SK-N-SH (cell line): ENCODE data around the gene ACACB. TPM values are rescaled to one million over a fixed set of nuclear protein-coding genes. Genes with fewer than 3 reads are reported as not detected.

ENCODE experiments used
- CTCF ChIA-PET: fragments of 300-600, 350-600 bp; formaldehyde crosslinking; extraction: SDS; loops from one replicate; lab custom pipeline; 2021; lab: Yijun Ruan, JAX
- POLR2A ChIA-PET: fragments of 350-600 bp; sonication (Branson Sonifier 250); formaldehyde crosslinking; extraction: SDS; loops from one replicate; lab custom pipeline; 2020; ENCODE audit warnings: antibody characterized with exemption, inconsistent platforms; lab: Yijun Ruan, JAX
- DNase-seq: peaks from one replicate; pipeline ENCODE4 v3.0.0; 2012
- H2AFZ ChIP-seq: fragments of 200-600 bp; sonication (generic); 2 replicates; pipeline ENCODE4 v1.8.1; 2016; ENCODE audit warnings: antibody characterized with exemption, mild to moderate bottlenecking, low read depth
- H3F3A ChIP-seq: fragments of 200-600 bp; sonication (generic); replicated peaks from 2 replicates; pipeline ENCODE3; 2016; ENCODE audit warnings: antibody characterized with exemption, mild to moderate bottlenecking; ENCODE audit not compliant: insufficient read depth
- H3K27ac ChIP-seq, 2 experiments: fragments of 200-500 bp in 1 of 2; fragments of 200-600 bp in 1 of 2; sonication (Bioruptor generic) in 1 of 2; sonication (generic), shearing (Covaris generic) in 1 of 2; 2 replicates each; pipeline versions ENCODE4 v1.5.1 to v1.6.1; 2014 to 2016; ENCODE audit warnings: low read depth in 2 of 2, inconsistent platforms in 1 of 2, low read length in 1 of 2, mild to moderate bottlenecking in 1 of 2, mixed read lengths in 1 of 2
- H3K27me3 ChIP-seq: fragments of 200-600 bp; sonication (generic), shearing (Covaris generic); 2 replicates; pipeline ENCODE4 v1.6.1; 2016; ENCODE audit warnings: mixed run types; ENCODE audit not compliant: insufficient read depth
- H3K36me3 ChIP-seq, 2 experiments: fragments of 200-500 bp in 1 of 2; fragments of 200-600 bp in 1 of 2; sonication (Bioruptor generic) in 1 of 2; sonication (generic) in 1 of 2; replicated peaks in 1 of 2; 2 replicates each; pipeline versions ENCODE3 to v1.5.1; 2014 to 2016; ENCODE audit warnings: low read length in 1 of 2, mild to moderate bottlenecking in 1 of 2; ENCODE audit not compliant: insufficient read depth in 2 of 2, control insufficient read depth in 1 of 2
- H3K4me1 ChIP-seq, 2 experiments: fragments of 200-500 bp in 1 of 2; fragments of 200-600 bp in 1 of 2; sonication (Bioruptor generic) in 1 of 2; sonication (generic), shearing (Covaris generic) in 1 of 2; 2 replicates each; pipeline versions ENCODE4 v1.5.1 to v1.6.1; 2014 to 2016; ENCODE audit warnings: low read depth in 1 of 2, low read length in 1 of 2, mixed run types in 1 of 2; ENCODE audit not compliant: insufficient read depth in 2 of 2, control insufficient read depth in 1 of 2
- H3K4me2 ChIP-seq: fragments of 200-600 bp; sonication (generic), shearing (Covaris generic); 2 replicates; pipeline ENCODE4 v1.6.1; 2017; ENCODE audit warnings: mixed run types
- H3K4me3 ChIP-seq, 2 experiments: fragments of 200-500 bp in 1 of 2; fragments of 200-600 bp in 1 of 2; sonication (Bioruptor generic) in 1 of 2; sonication (generic), shearing (Covaris generic) in 1 of 2; 2 replicates each; pipeline versions ENCODE4 v1.5.1 to v1.8.1; 2014 to 2016; ENCODE audit warnings: low read depth in 2 of 2, inconsistent platforms in 1 of 2, low read length in 1 of 2, mild to moderate bottlenecking in 1 of 2, mixed read lengths in 1 of 2, moderate library complexity in 1 of 2
- H3K79me2 ChIP-seq: fragments of 200-600 bp; sonication (generic); 2 replicates; pipeline ENCODE4 v1.8.1; 2017; ENCODE audit warnings: mild to moderate bottlenecking; ENCODE audit not compliant: insufficient read depth
- H3K9ac ChIP-seq: fragments of 200-600 bp; sonication (generic); 2 replicates; pipeline ENCODE4 v1.6.1; 2017; ENCODE audit warnings: mixed run types
- H3K9me2 ChIP-seq: fragments of 200-600 bp; sonication (generic); 2 replicates; pipeline ENCODE4 v1.6.1; 2017; ENCODE audit warnings: mixed run types
- H3K9me3 ChIP-seq: fragments of 200-600 bp; sonication (generic); 2 replicates; pipeline ENCODE4 v1.6.1; 2017; ENCODE audit warnings: mixed run types, mild to moderate bottlenecking, moderate library complexity
- H4K20me1 ChIP-seq: fragments of 200-600 bp; sonication (generic); 2 replicates; pipeline ENCODE4 v1.6.1; 2017; ENCODE audit warnings: mild to moderate bottlenecking, mixed run types; ENCODE audit not compliant: insufficient read depth
- JUND ChIP-seq: IDR thresholded peaks from 2 replicates; pipeline ENCODE4 v1.4.0; 2012
- MAX ChIP-seq: IDR thresholded peaks from 2 replicates; pipeline ENCODE4 v1.4.0; 2012; ENCODE audit warnings: low read depth
- MEF2A ChIP-seq: IDR thresholded peaks from 2 replicates; pipeline ENCODE4 v1.4.0; 2012; ENCODE audit warnings: low read depth, borderline replicate concordance
- MXI1 ChIP-seq: IDR thresholded peaks from 2 replicates; pipeline ENCODE4 v1.6.1; 2012; ENCODE audit warnings: mild to moderate bottlenecking, low read depth, low read length, improper control_type of control experiment
- NFIC ChIP-seq: IDR thresholded peaks from 2 replicates; pipeline ENCODE4 v1.4.0; 2012; ENCODE audit warnings: borderline replicate concordance
- PBX3 ChIP-seq: IDR thresholded peaks from 2 replicates; pipeline ENCODE4; 2012
- POLR2AphosphoS5 ChIP-seq: IDR thresholded peaks from 2 replicates; pipeline ENCODE4 v1.6.1; 2012; ENCODE audit warnings: low read depth, low read length
- RAD21 ChIP-seq: IDR thresholded peaks from 2 replicates; pipeline ENCODE4 v1.6.1; 2012; ENCODE audit warnings: mild to moderate bottlenecking, low read length
- RFX5 ChIP-seq: IDR thresholded peaks from 2 replicates; pipeline ENCODE4 v1.6.1; 2012; ENCODE audit warnings: mild to moderate bottlenecking, improper control_type of control experiment, low read length
- RXRA ChIP-seq: IDR thresholded peaks from 2 replicates; pipeline ENCODE4 v1.4.0; 2012; ENCODE audit warnings: low read depth, mild to moderate bottlenecking, borderline replicate concordance
- SIN3A ChIP-seq: IDR thresholded peaks from 2 replicates; pipeline ENCODE4 v1.6.1; 2012; ENCODE audit warnings: low read depth, mild to moderate bottlenecking, low read length, moderate library complexity, borderline replicate concordance
- SMC3 ChIP-seq: IDR thresholded peaks from 2 replicates; pipeline ENCODE4 v1.6.1; 2012; ENCODE audit warnings: low read depth, low read length, improper control_type of control experiment
- TEAD4 ChIP-seq: IDR thresholded peaks from 2 replicates; pipeline ENCODE4 v1.4.0; 2012; ENCODE audit warnings: mild to moderate bottlenecking, borderline replicate concordance; ENCODE audit not compliant: insufficient read depth
- USF1 ChIP-seq: IDR thresholded peaks from 2 replicates; pipeline ENCODE4 v1.4.0; 2012; ENCODE audit warnings: low read depth, borderline replicate concordance
- USF2 ChIP-seq: fragments of 150-350 bp; IDR thresholded peaks from 2 replicates; pipeline ENCODE4 v1.6.1; 2017; ENCODE audit warnings: antibody characterized with exemption, low read length, low read depth, borderline replicate concordance
- ZBTB33 ChIP-seq: IDR thresholded peaks from 2 replicates; pipeline ENCODE4 v1.4.0; 2012; ENCODE audit warnings: low read depth, borderline replicate concordance
- WGBS: methylation state at CpG from one replicate; pipeline ENCODE4 v1.1.6; 2017; ENCODE audit warnings: low lambda C conversion rate; 5-methylcytosine and 5-hydroxymethylcytosine counted together
- polyA plus RNA-seq, 3 experiments: library from polyadenylated mRNA; depleted of rRNA; stranded (reverse); fragments of >200 nt; gene quantifications; 2 replicates each; pipeline ENCODE4 v1.2.3, GENCODE V29; 2012

Gene ACACB
- polyA plus RNA-seq, 1 of the 3 experiments (the other 2 are of a cell fraction): 6.1 TPM

GRCh38 chr12:109289551-109289950 lies 173.2 kb downstream of the ACACB start:
- Histone ChIP-seq H3K4me1 (peaks cover 0 to 22% of the 10 kb centered on the region in 2 experiments; a peak in 1 of 4 replicates), H3K27me3 (no peaks in the 10 kb centered on the region), H3K36me3 (no peaks in the 10 kb centered on the region), H3K79me2 (no peaks in the 10 kb centered on the region), H3K4me2 (no peak overlapping the region), H3K9ac (no peak overlapping the region), H3K9me2 (no peaks in the 10 kb centered on the region), H4K20me1 (no peaks in the 10 kb centered on the region), H3F3A (no peaks in the 10 kb centered on the region), H3K9me3 (no peaks in the 10 kb centered on the region), H3K27ac (no peak overlapping the region), H2AFZ (no peak overlapping the region), H3K4me3 (no peak overlapping the region)
- ChIA-PET CTCF (no interaction called here), POLR2A (no interaction called here)
- TF ChIP-seq POLR2AphosphoS5 (no peak), PBX3 (no peak), NFIC (no peak), JUND (no peak), TEAD4 (no peak), USF2 (no peak), MAX (no peak), SMC3 (no peak), MEF2A (no peak), SIN3A (no peak)
- no peak for DNase-seq
- WGBS: 74% methylated on average over 6 of the region's 6 CpGs

GRCh38 chr12:109290061-109290460 lies 173.7 kb downstream of the ACACB start:
- H3K9ac ChIP-seq: no peak overlapping the region
- H2AFZ ChIP-seq: no peak overlapping the region
- CTCF ChIA-PET: interaction anchor here (0.9 to 2.4 kb wide), 2 partner anchors 104 to 178 kb away, joined by 4 to 9 read pairs; no protein-coding TSS in a partner anchor
- no peaks in the 10 kb centered on the region for H3F3A ChIP-seq
- H3K9me3 ChIP-seq: no peaks in the 10 kb centered on the region
- H3K4me1 ChIP-seq: peaks cover 0 to 22% of the 10 kb centered on the region in 2 experiments; a peak in 1 of 4 replicates
- H4K20me1 ChIP-seq: no peaks in the 10 kb centered on the region
- no peak overlapping the region for H3K27ac ChIP-seq
- H3K27me3 ChIP-seq: no peaks in the 10 kb centered on the region
- POLR2A ChIA-PET: interaction anchor here (0.5 to 0.7 kb wide), 2 partner anchors 12 to 32 kb away, joined by 3 read pairs; no protein-coding TSS in a partner anchor
- TF ChIP-seq JUND: no peak
- TF ChIP-seq MEF2A: no peak
- TF ChIP-seq RFX5: no peak
- no peak for TF ChIP-seq RXRA
- no peak for TF ChIP-seq USF1
- TF ChIP-seq ZBTB33: no peak
- TF ChIP-seq MXI1: no peak
- no peak for TF ChIP-seq RAD21
- DNase-seq: no peak
- WGBS: 80% methylated on average over 10 of the region's 18 CpGs
- no peaks in the 10 kb centered on the region for H3K36me3 ChIP-seq
- no peak overlapping the region for H3K4me2 ChIP-seq
- H3K79me2 ChIP-seq: no peaks in the 10 kb centered on the region
- H3K4me3 ChIP-seq: no peak overlapping the region
- H3K9me2 ChIP-seq: no peaks in the 10 kb centered on the region
